B cell (primary cell): ENCODE results near the gene PC.

ENCODE experiments used
- EZH2 ChIP-seq: IDR thresholded peaks from 2 replicates; pipeline ENCODE4 v1.6.1; 2012; ENCODE audit warnings: borderline replicate concordance, low read depth, mild to moderate bottlenecking, moderate library complexity, low read length; ENCODE audit not compliant: insufficient read depth, poor library complexity, severe bottlenecking
- TF ChIP-seq, protein P1 (sequence below): fragments of 200-600 bp; IDR thresholded peaks from one replicate; pipeline ENCODE4 v1.8.0; 2022; ENCODE audit warnings: antibody characterized with exemption, mild to moderate bottlenecking

DNA sequence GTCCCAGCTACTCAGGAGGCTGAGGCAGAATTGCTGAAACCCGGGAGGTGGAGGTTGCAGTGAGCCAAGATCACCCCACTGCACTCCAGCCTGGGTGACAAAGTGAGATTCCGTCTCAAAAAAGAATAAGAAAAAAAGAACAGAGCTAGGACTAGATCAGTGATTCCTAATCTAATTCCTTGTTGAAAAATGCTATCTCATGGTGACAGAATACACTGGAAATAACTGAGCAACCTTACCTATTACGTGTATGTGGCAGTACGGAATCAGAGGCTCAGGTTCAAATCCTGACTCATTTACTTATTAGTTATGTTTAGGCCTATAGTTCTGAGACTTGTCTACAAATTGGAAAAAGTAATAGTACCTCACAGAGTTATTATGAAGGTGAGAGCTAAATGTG, 134.5 kb downstream of the PC start:
- TF ChIP-seq, protein P1, sequence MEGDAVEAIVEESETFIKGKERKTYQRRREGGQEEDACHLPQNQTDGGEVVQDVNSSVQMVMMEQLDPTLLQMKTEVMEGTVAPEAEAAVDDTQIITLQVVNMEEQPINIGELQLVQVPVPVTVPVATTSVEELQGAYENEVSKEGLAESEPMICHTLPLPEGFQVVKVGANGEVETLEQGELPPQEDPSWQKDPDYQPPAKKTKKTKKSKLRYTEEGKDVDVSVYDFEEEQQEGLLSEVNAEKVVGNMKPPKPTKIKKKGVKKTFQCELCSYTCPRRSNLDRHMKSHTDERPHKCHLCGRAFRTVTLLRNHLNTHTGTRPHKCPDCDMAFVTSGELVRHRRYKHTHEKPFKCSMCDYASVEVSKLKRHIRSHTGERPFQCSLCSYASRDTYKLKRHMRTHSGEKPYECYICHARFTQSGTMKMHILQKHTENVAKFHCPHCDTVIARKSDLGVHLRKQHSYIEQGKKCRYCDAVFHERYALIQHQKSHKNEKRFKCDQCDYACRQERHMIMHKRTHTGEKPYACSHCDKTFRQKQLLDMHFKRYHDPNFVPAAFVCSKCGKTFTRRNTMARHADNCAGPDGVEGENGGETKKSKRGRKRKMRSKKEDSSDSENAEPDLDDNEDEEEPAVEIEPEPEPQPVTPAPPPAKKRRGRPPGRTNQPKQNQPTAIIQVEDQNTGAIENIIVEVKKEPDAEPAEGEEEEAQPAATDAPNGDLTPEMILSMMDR, result no peak
- TF ChIP-seq EZH2, result no peak
